HT-29 (cell line): ENCODE data around the gene ZNF576. TPM values are rescaled to one million over a fixed set of nuclear protein-coding genes. Genes with fewer than 3 reads are reported as not detected.
"Not testable (repeated sequence)": the region's sequence is repeated elsewhere in the genome, so short reads cannot be mapped to it uniquely, and the experiment has no call there.

ENCODE experiments used
- DNase-seq: peaks from one replicate; pipeline ENCODE4 v3.0.0-alpha.2; 2015; ENCODE audit warnings: low spot score
- total RNA-seq: library from RNA; depleted of rRNA; stranded (reverse); fragments of >200 nt; shearing (Covaris generic); gene quantifications from 2 replicates; pipeline ENCODE4 v1.2.3, GENCODE V29; 2014; rRNA removed

The ZNF576 gene
- 29.6 and 41.8 TPM in 2 replicates for total RNA-seq

DNA sequence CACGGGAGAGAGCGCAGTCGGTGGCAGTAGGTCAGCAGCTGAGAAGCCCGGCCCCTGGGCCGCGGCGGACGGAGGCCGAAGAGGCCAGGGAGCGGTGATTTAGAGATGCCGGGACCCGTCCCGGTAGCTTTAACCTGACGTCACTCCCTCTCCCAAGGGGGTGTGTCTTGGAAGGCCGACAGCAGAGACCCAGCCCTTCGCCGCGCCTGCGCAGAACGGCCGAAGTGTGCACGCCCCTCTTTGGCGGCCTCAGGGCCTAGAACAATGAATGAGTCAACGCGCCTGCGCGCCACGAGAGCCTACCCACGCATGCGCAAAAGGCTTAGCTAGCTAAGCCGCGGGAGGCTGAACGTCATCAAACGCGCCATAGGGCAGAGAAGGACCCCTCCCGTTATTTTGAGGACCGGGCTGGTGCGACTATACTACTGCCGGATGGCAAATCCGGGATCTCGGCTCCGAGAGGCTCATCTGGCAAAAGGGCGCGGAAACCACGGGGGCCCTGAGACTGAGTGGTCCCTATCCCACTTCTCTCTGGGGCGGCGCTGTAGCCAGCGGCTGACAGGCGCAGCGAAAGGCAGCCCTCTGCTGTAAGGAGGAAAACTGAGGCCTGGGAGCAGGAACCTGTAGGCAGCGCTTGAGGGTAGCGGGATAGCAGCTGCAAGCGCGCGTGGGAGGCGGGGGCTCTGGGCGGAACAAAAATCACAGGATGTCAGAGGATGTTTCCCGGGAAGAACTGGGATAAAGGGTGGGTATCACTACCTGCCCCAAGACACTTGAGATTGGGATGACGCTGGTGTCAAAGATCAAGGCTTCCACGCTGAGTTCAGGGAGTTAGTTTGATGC lies at the start of gene ZNF576, which contains the start of gene IRGQ:
Gene ZNF576, plus strand, starts transcription at position 597 of the 843 bp plus-strand sequence. CDS start 514 bp downstream, outside the sequence.
Gene IRGQ, minus strand, starts transcription at position 136 of the 843 bp plus-strand sequence. CDS start 796 bp downstream, outside the sequence.
- peak; percentile 100 for DNase-seq

DNA sequence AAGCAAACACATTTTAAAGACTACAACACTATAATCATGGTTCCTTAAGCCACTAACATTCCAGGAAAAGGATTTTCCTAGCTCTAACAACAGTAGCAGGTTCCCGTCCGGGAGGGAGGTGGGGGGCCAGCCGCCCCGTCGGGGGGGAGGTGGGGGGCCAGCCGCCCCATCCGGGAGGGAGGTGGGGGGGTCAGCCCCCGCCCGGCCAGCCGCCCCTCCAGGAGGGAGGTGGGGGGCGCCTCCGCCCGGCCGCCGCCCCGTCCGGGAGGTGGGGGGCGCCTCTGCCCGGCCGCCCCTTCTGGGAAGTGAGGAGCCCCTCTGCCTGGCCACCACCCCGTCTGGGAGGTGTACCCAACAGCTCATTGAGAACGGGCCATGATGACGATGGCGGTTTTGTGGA lies 48.5 kb upstream of the ZNF576 start:
- DNase-seq, result not testable (repeated sequence)

- DNase-seq, result no peak
Observed at GRCh38 chr19:43548706-43549105, 47.7 kb upstream of the ZNF576 start.

DNA sequence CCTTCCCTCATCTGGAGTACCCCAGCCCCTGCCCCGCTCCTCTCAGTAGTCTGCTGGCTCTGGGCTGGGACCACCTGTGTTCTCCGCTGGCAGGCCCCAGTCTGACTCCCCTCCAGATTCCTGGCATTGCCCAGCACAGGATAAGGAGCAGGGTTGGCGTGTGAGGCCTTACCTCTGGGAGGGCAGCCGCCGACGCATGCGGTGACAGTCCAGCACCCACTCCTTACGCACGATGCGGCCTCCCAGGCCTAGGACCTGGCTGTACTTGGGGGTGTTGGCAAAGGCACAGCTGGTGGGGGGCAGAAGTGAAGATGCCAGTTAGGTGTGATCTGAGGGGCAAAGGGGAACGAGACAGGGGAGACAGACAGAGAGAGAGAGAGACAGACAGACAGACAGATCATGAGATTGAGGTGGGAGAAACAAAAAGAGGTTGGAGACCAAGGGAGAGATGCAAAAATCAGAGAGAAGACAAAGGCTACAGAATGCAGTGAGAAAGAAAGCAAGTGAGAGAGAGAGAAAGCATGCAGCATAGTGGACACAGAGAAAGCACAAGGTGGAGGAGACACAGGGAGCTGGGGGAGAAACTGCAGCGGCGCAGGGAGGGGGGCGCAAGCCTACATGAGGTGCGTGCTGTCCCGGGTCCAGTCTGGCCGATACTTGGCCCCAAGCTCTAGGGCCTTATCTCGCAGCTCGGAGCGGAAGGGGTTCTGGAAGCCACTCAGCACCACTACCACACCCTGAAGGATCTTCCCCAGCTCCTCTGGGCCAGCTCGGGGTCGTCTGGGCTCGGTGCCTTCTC lies 44.8 kb upstream of the ZNF576 start:
- DNase-seq, result no peak

DNA sequence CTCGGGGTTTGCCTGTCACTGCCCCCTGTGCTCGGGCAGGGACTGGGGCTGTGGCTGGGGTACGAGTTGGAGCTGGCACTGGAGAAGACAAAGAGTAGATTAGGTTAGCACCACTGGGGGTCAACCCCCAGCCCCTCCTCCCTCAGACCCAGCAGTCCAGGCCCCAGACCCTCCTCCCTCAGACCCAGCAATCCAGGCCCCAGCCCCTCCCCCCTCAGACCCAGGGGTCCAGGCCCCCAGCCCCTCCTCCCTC lies 44.3 kb upstream of the ZNF576 start:
- DNase-seq, result no peak

DNA sequence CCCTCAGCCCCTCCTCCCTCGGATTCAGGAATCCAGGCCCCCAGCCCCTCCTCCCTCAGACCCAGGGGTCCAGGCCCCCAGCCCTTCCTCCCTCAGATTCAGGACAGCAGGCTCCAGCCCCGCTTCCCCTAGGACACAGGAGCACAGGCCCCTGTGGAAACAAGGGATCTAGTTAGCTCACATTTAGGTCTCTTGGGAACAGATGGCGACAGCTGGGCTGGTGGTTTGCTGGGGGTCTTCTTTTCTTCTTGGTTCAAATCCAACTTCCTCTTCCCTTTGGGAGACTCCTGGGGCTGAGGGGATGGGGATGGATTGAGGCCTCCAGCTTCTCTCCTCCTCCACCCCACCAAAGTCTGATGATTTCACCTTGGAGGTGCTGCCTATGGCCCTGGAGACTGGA lies 43.8 kb upstream of the ZNF576 start:
- DNase-seq, result no peak

DNA sequence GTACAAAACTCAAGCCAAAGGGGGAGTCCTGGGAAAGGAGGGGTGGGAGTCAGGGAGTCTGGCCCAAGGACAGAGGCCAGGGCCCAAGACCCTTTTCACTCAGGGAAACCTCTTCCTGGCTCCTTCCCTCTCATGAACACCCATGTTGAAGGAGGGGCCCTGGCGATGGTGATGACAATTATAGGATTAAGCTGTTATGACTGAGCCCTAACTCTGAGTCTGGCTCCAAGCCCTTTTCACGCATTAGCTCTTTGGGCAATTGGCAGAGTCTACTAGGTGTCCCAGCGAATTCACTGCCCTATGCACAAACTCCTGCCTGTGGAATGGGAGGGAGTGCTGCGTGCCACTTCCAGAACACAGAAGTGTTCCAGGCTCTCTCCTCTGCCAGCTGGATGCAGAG lies 42.7 kb upstream of the ZNF576 start:
- DNase-seq, result no peak

GRCh38 chr19:43554317-43554895 lies 42.0 kb upstream of the ZNF576 start:
- no peak for DNase-seq

- peak; percentile 90 for DNase-seq
Observed at GRCh38 chr19:43555185-43555770, 41.1 kb upstream of the ZNF576 start.

- no peak for DNase-seq
Observed at GRCh38 chr19:43560687-43561086, 35.7 kb upstream of the ZNF576 start.

GRCh38 chr19:43561139-43561970 lies 35.0 kb upstream of the ZNF576 start:
- DNase-seq, result no peak

DNA sequence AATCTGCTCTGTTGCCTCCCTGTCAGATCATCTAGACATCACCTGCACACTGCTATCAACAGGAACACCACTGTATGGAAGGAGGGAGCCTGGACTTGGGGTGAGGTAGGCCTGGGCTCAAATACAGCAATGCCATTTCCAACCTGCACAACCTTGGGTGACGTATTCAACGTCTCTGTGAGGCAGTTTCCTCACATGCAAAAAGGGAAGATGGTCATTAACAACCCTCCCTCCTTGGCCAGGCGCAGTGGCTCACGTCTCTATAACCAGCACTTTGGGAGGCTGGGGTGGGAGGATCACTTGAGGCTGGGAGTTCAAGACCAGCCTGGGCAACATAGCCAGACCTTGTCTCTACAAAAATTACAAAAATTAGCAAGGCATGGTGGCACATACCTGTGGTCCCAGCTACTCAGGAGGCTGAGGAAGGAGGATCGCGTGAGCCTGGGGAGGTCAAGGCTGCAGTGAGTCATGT lies 34.1 kb upstream of the ZNF576 start:
- no peak for DNase-seq

- no peak for DNase-seq
Observed at GRCh38 chr19:43562698-43563241, 33.6 kb upstream of the ZNF576 start.

- DNase-seq, result no peak
Observed at GRCh38 chr19:43563816-43564457, 32.5 kb upstream of the ZNF576 start.

DNA sequence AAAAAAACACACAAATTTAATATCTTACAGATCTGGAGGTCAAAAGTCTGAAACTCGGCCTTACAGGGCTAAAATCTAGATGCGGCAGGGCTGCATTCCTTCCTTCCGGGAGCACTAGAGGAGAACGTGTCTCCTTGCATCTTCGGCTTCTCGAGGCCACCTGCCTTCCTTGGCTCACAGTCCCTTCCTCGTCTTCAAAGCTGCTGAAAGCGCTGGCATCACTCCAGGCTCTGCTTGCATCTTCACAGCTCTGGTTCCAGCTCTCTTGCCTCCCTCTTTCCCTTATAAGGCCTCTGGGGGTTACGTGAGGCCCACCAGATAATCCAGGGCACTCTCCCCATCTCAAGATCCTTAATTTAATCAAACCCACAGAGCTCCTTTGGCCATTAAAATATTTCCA lies 31.6 kb upstream of the ZNF576 start:
- no peak for DNase-seq

GRCh38 chr19:43569657-43570056 lies 26.7 kb upstream of the ZNF576 start:
- no peak for DNase-seq

GRCh38 chr19:43570174-43570791 lies 26.1 kb upstream of the ZNF576 start:
- DNase-seq, result no peak

DNA sequence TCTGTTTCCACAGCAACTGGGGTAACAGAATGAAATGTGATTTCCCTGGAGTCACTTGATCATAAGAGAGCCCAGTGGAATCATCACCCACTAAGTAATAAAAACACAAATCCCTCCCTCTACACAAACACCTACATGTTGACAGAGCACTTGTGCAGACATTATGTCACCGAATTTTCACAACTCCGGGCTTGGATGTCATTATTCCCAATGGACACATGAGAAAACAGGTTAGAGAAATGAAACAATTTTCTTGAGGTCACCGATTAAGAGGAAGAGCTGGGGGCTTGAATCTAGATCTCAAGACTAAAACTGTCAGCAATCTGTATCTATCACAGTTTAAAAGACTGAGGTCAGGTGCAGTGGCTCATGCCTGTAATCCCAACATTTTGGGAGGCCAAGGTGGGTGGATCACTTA lies 24.2 kb upstream of the ZNF576 start:
- DNase-seq, result no peak

- no peak for DNase-seq
Observed at GRCh38 chr19:43574424-43575155, 21.8 kb upstream of the ZNF576 start.
